Measurements from ENCODE around the gene BMP7. TPM values are rescaled to one million over a fixed set of nuclear protein-coding genes. Genes with fewer than 3 reads are reported as not detected.

Gene BMP7
- total and polyA plus RNA-seq, 8 donors = 0.67 to 22.4 (median 16.2) TPM

DNA sequence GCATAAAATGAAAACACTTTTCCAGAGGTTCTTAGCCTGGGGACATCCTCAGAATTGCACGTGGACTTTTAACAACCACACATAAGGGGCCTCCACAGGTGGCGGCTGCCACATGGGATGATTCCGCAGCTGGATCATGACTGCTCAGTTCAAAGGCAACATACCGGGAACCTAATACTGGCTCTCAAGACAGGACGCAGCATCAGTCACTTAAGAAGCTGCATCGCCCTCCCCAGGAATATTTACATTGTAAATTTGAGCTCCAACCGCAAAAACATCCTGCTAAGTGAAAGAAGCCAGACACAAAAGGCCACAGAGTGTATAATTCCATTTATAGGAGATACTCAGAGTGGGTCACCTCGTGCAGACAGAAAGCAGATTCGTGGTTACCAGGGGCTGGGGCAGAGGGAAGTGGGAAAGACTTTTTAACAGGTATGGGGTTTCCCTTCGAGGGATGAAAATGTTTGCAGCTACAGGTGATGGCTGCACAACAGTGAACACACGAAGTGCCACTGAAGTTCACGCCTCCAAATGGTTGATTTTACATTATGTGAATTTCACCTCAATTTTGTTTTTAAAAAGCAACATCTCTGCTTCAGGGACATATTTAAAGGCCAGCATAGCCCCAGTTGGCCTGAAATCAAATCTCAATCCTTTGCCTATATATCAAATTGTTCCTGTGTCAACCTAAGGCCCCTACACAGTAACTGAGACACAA lies 141.5 kb downstream of the BMP7 start:
- H3K4me1 ChIP-seq = no peaks in the 10 kb centered on the region
- ATAC-seq = no peak
- DNase-seq = no peak
- no peak overlapping the region for H3K4me3 ChIP-seq
- no peaks in the 10 kb centered on the region for H3K9me3 ChIP-seq
- intact Hi-C loops (cut with DNase I) = no loop called here
- peaks cover 0 to 8% of the 10 kb centered on the region in 2 donors for H3K27me3 ChIP-seq
- H3K36me3 ChIP-seq = no peaks in the 10 kb centered on the region
- H3K27ac ChIP-seq = no peak overlapping the region
- no peak for TF ChIP-seq CTCF (IDR thresholded peaks at IDR 0.05)

- H3K27me3 ChIP-seq = peaks cover 0 to 8% of the 10 kb centered on the region in 2 donors
- TF ChIP-seq CTCF (IDR thresholded peaks at IDR 0.05) = no peak
- no peaks in the 10 kb centered on the region for H3K4me1 ChIP-seq
- no peak overlapping the region for H3K27ac ChIP-seq
- ATAC-seq (no peak), DNase-seq (peak in 1 of 4 donors; percentile 21)
- no peak overlapping the region for H3K4me3 ChIP-seq
- intact Hi-C loops (cut with DNase I) = no loop called here
- no peaks in the 10 kb centered on the region for H3K9me3 ChIP-seq
- H3K36me3 ChIP-seq = no peaks in the 10 kb centered on the region
Measured at GRCh38 chr20:57124366-57124765, 142.1 kb downstream of the BMP7 start.

DNA sequence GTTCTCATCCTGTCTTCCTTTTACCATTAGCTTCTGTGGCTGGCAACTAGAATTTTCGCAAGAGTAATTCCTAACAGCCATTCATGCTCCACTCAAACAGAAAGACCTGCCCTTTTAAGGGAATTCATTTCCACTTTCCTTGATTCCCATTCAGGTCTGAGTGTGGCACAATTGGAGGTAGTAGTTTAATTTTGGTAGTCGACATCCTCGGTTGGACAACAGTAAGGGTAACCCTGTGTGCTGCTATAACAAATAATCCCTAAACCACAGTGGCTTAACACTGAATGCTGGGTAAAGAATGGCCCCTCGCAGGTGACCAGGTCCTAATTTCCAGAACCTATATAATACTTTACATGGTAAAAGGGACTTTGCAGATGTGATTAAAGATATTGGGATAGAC lies 142.9 kb downstream of the BMP7 start:
- Histone ChIP-seq H3K27ac (no peak overlapping the region), H3K27me3 (peaks cover 0 to 8% of the 10 kb centered on the region in 2 donors), H3K4me3 (no peak overlapping the region), H3K36me3 (no peaks in the 10 kb centered on the region), H3K4me1 (no peaks in the 10 kb centered on the region), H3K9me3 (no peaks in the 10 kb centered on the region)
- no peak for TF ChIP-seq CTCF (IDR thresholded peaks at IDR 0.05)
- intact Hi-C loops (cut with DNase I) = no loop called here
- DNase-seq = no peak
- no peak for ATAC-seq

GRCh38 chr20:57122536-57123489 lies 143.6 kb downstream of the BMP7 start:
- Histone ChIP-seq H3K27ac (no peak overlapping the region), H3K36me3 (no peaks in the 10 kb centered on the region), H3K27me3 (peaks cover 0 to 8% of the 10 kb centered on the region in 2 donors), H3K9me3 (no peaks in the 10 kb centered on the region), H3K4me1 (no peaks in the 10 kb centered on the region), H3K4me3 (no peak overlapping the region)
- TF ChIP-seq CTCF (IDR thresholded peaks at IDR 0.05) = no peak
- DNase-seq = no peak
- ATAC-seq = no peak
- intact Hi-C loops (cut with DNase I) = no loop called here

GRCh38 chr20:57118964-57119363 lies 147.5 kb downstream of the BMP7 start:
- Histone ChIP-seq H3K4me1 (no peaks in the 10 kb centered on the region), H3K4me3 (no peak overlapping the region), H3K9me3 (no peaks in the 10 kb centered on the region), H3K27me3 (peaks cover 0 to 13% of the 10 kb centered on the region in 2 donors), H3K36me3 (no peaks in the 10 kb centered on the region), H3K27ac (no peak overlapping the region)
- TF ChIP-seq CTCF (IDR thresholded peaks at IDR 0.05) = no peak
- ATAC-seq (no peak), DNase-seq (no peak)
- intact Hi-C loops (cut with DNase I) = no loop called here

All from left lung (tissue), 10 donors.